ENCODE results near the gene BTAF1.

The BTAF1 gene

GRCh38 chr10:91987397-91988037, 63.9 kb downstream of the BTAF1 start:
- TF ChIP-seq, protein P1, sequence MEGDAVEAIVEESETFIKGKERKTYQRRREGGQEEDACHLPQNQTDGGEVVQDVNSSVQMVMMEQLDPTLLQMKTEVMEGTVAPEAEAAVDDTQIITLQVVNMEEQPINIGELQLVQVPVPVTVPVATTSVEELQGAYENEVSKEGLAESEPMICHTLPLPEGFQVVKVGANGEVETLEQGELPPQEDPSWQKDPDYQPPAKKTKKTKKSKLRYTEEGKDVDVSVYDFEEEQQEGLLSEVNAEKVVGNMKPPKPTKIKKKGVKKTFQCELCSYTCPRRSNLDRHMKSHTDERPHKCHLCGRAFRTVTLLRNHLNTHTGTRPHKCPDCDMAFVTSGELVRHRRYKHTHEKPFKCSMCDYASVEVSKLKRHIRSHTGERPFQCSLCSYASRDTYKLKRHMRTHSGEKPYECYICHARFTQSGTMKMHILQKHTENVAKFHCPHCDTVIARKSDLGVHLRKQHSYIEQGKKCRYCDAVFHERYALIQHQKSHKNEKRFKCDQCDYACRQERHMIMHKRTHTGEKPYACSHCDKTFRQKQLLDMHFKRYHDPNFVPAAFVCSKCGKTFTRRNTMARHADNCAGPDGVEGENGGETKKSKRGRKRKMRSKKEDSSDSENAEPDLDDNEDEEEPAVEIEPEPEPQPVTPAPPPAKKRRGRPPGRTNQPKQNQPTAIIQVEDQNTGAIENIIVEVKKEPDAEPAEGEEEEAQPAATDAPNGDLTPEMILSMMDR (IDR thresholded peaks at IDR 0.05; ENCODE audit: low read depth, low read length) = no peak
- Histone ChIP-seq H3K27ac (no peak overlapping the region), H3K36me3 (peaks cover 65% of the 10 kb centered on the region), H3K4me3 (ENCODE audit: low read depth, low read length) (no peak overlapping the region), H3K27me3 (ENCODE audit: insufficient read depth, low read depth, severe bottlenecking) (no peaks in the 10 kb centered on the region), H3K9me3 (ENCODE audit: severe bottlenecking) (no peaks in the 10 kb centered on the region)
- DNase-seq = no peak

DNA sequence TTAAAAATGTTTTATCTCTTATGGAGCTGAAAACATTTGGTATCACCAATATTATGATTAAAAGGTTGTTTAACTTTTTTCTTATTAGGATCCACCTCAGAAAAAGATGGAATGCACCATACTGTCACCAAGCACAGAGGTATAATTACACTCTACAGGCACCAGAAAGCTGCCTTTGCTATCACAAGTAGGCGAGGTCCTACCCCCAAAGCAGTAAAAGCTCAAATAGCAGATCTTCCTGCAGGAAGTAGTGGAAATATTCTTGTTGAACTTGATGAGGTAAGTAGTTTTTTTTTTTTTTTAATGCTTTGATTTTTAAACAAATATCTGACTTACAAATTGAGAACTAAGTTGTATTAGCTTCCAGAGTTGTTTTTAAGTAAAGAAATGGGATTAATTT, 68.5 kb downstream of the BTAF1 start:
- TF ChIP-seq, protein P1 (IDR thresholded peaks at IDR 0.05; ENCODE audit: low read depth, low read length) = no peak
- Histone ChIP-seq H3K27ac (no peak overlapping the region), H3K27me3 (ENCODE audit: insufficient read depth, low read depth, severe bottlenecking) (no peaks in the 10 kb centered on the region), H3K4me3 (ENCODE audit: low read depth, low read length) (no peak overlapping the region), H3K9me3 (ENCODE audit: severe bottlenecking) (no peaks in the 10 kb centered on the region), H3K36me3 (peaks cover 71% of the 10 kb centered on the region)
- no peak for DNase-seq

DNA sequence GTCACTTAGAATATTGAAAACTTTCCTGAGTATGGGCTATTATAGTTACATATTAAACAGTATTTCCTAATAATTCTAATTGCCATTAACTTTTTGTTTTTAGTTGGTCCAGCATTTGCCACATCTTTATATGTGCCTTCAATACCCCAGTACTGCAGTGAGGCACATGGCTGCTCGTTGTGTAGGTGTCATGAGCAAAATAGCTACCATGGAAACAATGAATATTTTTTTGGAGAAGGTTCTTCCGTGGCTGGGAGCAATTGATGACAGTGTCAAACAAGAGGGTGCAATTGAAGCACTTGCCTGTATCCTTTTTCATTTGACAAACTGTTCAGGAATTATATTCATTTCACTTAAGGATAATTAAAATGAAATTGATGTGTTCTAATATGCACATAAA, 72.7 kb downstream of the BTAF1 start:
- no peak for DNase-seq
- TF ChIP-seq, protein P1 (IDR thresholded peaks at IDR 0.05; ENCODE audit: low read depth, low read length) = no peak
- Histone ChIP-seq H3K36me3 (peaks cover 85% of the 10 kb centered on the region), H3K27ac (no peak overlapping the region), H3K27me3 (ENCODE audit: insufficient read depth, low read depth, severe bottlenecking) (no peaks in the 10 kb centered on the region), H3K4me3 (ENCODE audit: low read depth, low read length) (no peak overlapping the region), H3K9me3 (ENCODE audit: severe bottlenecking) (peaks cover 2% of the 10 kb centered on the region)

DNA sequence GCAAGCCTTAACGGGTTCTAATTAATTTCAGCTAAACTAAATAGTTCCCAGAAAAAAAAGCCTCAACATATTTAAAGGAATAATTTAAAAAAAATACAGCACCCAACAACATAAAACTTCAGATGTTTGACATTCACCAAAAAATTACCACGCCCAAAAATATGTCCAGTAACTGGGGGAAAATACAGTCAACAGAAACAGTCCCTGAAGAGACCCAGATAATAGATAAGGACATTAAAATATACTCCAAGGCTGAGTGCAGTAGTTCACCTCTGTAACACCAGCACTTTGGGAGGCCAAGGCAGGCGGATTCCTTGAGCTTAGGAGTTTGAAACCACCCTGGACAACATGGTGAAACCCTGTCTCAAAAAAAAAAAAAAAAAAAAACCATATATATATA, 78.0 kb downstream of the BTAF1 start:
- DNase-seq = no peak
- TF ChIP-seq, protein P1 (IDR thresholded peaks at IDR 0.05; ENCODE audit: low read depth, low read length) = no peak
- H3K4me3 ChIP-seq (ENCODE audit: low read depth, low read length) = no peak overlapping the region
- peaks cover 2% of the 10 kb centered on the region for H3K9me3 ChIP-seq (ENCODE audit: severe bottlenecking)
- no peak overlapping the region for H3K27ac ChIP-seq
- no peaks in the 10 kb centered on the region for H3K27me3 ChIP-seq (ENCODE audit: insufficient read depth, low read depth, severe bottlenecking)
- peaks cover 59% of the 10 kb centered on the region for H3K36me3 ChIP-seq

DNA sequence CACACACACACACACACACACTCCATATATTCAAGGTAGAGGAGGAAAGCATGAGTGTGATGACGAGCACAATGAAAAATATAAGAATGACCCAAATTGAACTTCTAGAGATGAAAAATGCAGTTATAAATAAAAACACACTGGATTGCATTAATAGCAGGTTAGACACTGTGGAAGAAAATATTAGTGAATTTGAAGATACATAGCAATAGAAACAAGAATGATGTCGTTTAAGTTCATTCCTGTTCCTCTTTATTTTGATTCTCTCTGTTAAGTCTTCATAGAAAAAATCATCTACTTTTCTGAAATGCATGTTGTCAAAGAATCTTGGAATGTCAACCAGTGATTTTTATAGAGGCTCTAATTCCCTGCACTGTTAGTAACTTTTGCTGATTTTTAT, 78.4 kb downstream of the BTAF1 start:
- TF ChIP-seq, protein P1 (IDR thresholded peaks at IDR 0.05; ENCODE audit: low read depth, low read length) = no peak
- H3K27ac ChIP-seq = no peak overlapping the region
- no peak overlapping the region for H3K4me3 ChIP-seq (ENCODE audit: low read depth, low read length)
- H3K27me3 ChIP-seq (ENCODE audit: insufficient read depth, low read depth, severe bottlenecking) = no peaks in the 10 kb centered on the region
- peaks cover 55% of the 10 kb centered on the region for H3K36me3 ChIP-seq
- no peak for DNase-seq
- peaks cover 2% of the 10 kb centered on the region for H3K9me3 ChIP-seq (ENCODE audit: severe bottlenecking)

- DNase-seq = no peak
- no peaks in the 10 kb centered on the region for H3K27me3 ChIP-seq (ENCODE audit: insufficient read depth, low read depth, severe bottlenecking)
- peaks cover 45% of the 10 kb centered on the region for H3K36me3 ChIP-seq
- TF ChIP-seq, protein P1 (IDR thresholded peaks at IDR 0.05; ENCODE audit: low read depth, low read length) = no peak
- H3K4me3 ChIP-seq (ENCODE audit: low read depth, low read length) = no peak overlapping the region
- peaks cover 2% of the 10 kb centered on the region for H3K9me3 ChIP-seq (ENCODE audit: severe bottlenecking)
- no peak overlapping the region for H3K27ac ChIP-seq
Observed at GRCh38 chr10:92003258-92003657, 79.7 kb downstream of the BTAF1 start.

Measured in WERI-Rb-1 (cell line).